SK-N-SH treated with all-trans-retinoic acid at 6 μM for 48 hours (cell line): ENCODE measurements around the gene ZNF644.

Source experiments
- ZFP3 ChIP-seq: fragments of 250-450 bp; sonication (Bioruptor Pico); IDR thresholded peaks from 2 replicates; pipeline ENCODE4 v1.5.0; 2020; ENCODE audit warnings: mild to moderate bottlenecking, moderate library complexity
- TF ChIP-seq, protein P1 (sequence below): fragments of 250-450 bp; sonication (Bioruptor Pico); IDR thresholded peaks from 2 replicates; pipeline ENCODE4 v1.5.1; 2021; ENCODE audit warnings: mild to moderate bottlenecking, moderate library complexity
- TF ChIP-seq, protein P2 (sequence below): fragments of 250-450 bp; sonication (Bioruptor Pico); IDR thresholded peaks from 2 replicates; pipeline ENCODE4 v1.8.0; 2020; ENCODE audit warnings: mild to moderate bottlenecking, moderate library complexity, borderline replicate concordance

DNA sequence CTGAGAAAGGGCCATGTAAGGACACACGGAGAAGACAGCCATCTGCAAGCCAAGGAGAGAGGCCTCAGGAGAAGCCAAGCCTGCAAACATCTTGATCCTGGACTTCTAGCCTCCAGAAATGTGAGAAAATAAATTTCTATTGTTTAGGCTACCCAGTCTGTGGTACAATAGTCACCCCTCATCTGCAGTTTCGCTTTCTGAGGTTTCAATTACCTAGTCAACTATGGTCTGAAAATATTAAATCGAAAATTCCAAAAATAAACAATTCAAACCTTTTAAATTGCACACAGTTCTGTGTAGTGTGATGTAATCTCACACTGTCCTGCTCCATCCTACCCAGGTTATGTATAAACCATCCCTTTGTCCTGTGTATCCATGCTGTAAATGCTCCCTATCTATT, 52.6 kb downstream of the ZNF644 start:
- TF ChIP-seq, protein P1, sequence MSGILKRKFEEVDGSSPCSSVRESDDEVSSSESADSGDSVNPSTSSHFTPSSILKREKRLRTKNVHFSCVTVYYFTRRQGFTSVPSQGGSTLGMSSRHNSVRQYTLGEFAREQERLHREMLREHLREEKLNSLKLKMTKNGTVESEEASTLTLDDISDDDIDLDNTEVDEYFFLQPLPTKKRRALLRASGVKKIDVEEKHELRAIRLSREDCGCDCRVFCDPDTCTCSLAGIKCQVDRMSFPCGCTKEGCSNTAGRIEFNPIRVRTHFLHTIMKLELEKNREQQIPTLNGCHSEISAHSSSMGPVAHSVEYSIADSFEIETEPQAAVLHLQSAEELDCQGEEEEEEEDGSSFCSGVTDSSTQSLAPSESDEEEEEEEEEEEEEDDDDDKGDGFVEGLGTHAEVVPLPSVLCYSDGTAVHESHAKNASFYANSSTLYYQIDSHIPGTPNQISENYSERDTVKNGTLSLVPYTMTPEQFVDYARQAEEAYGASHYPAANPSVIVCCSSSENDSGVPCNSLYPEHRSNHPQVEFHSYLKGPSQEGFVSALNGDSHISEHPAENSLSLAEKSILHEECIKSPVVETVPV: no peak
- TF ChIP-seq ZFP3 (CRISPR knock-in tag): no peak
- TF ChIP-seq, protein P2, sequence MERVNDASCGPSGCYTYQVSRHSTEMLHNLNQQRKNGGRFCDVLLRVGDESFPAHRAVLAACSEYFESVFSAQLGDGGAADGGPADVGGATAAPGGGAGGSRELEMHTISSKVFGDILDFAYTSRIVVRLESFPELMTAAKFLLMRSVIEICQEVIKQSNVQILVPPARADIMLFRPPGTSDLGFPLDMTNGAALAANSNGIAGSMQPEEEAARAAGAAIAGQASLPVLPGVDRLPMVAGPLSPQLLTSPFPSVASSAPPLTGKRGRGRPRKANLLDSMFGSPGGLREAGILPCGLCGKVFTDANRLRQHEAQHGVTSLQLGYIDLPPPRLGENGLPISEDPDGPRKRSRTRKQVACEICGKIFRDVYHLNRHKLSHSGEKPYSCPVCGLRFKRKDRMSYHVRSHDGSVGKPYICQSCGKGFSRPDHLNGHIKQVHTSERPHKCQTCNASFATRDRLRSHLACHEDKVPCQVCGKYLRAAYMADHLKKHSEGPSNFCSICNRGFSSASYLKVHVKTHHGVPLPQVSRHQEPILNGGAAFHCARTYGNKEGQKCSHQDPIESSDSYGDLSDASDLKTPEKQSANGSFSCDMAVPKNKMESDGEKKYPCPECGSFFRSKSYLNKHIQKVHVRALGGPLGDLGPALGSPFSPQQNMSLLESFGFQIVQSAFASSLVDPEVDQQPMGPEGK (CRISPR knock-in tag): no peak
